Suprapubic skin (tissue), 4 donors: ENCODE results near the gene JPH3.

Source experiments
- CTCF ChIP-seq, 2 donors: fragments of 200-600 bp in 1 of 2; fragments of 450-650 bp in 1 of 2; sonication (generic) in 1 of 2; IDR thresholded peaks; one replicate each; pipeline ENCODE4 v1.5.1; 2016 to 2019; ENCODE audit warnings: antibody characterized with exemption in 2 of 2, mild to moderate bottlenecking in 1 of 2, moderate library complexity in 1 of 2
- EP300 ChIP-seq: sonication (generic); formaldehyde crosslinking; IDR thresholded peaks from one replicate; pipeline ENCODE4 v1.6.1; 2017; ENCODE audit warnings: antibody characterized with exemption
- POLR2A ChIP-seq, 2 donors: fragments of 450-650 bp; IDR thresholded peaks; one replicate each; pipeline ENCODE4 v1.6.1; 2017; ENCODE audit warnings: antibody characterized with exemption in 2 of 2, mild to moderate bottlenecking in 2 of 2, moderate library complexity in 2 of 2
- POLR2AphosphoS5 ChIP-seq, 3 donors: sonication (generic); formaldehyde crosslinking; IDR thresholded peaks; one replicate each; pipeline ENCODE4 v1.6.1; 2017; ENCODE audit warnings: antibody characterized with exemption in 3 of 3

GRCh38 chr16:87618216-87618615 lies 15.9 kb downstream of the JPH3 start:
- TF ChIP-seq CTCF (IDR thresholded peaks at IDR 0.05) (no peak), POLR2A (IDR thresholded peaks at IDR 0.05) (no peak), EP300 (no peak), POLR2AphosphoS5 (IDR thresholded peaks at IDR 0.05) (no peak)
